WTC11 (cell line): ENCODE data around the gene BCL2L11. TPM values are rescaled to one million over a fixed set of nuclear protein-coding genes. Genes with fewer than 3 reads are reported as not detected.
A peak's percentile ranks its signal among the peaks of the same experiment; 100 is the strongest.

Experiments
- ATAC-seq: fragments of 200-7000 bp; cut with Tn5 transposase; 2 replicates; pipeline ENCODE4 v1.10.0; 2021; ENCODE audit warnings: mild to moderate bottlenecking, moderate library complexity
- CTCF ChIA-PET: fragments of 300-600 bp; sonication (Branson Sonifier 250); formaldehyde crosslinking; loops from one replicate; lab custom pipeline; 2021; ENCODE audit warnings: antibody characterized with exemption; lab: Charles Lee
- POLR2A ChIA-PET: fragments of 350-600 bp; sonication (Branson Sonifier 250); formaldehyde crosslinking; loops from one replicate; lab custom pipeline; 2021; ENCODE audit warnings: antibody characterized with exemption; lab: Charles Lee
- DNase-seq: peaks from one replicate; pipeline ENCODE4 v3.0.0; 2021; ENCODE audit warnings: low spot score
- H3K27ac Mint-ChIP-seq: 2 replicates; pipeline ENCODE4 v1.8.0; 2021; ENCODE audit warnings: mixed read lengths
- H3K27me3 Mint-ChIP-seq: 2 replicates; pipeline ENCODE4 v1.8.0; 2021; ENCODE audit warnings: low read depth, mild to moderate bottlenecking, moderate library complexity, mixed read lengths
- H3K36me3 Mint-ChIP-seq: 2 replicates; pipeline ENCODE4 v1.8.0; 2021; ENCODE audit warnings: mixed read lengths
- H3K4me1 Mint-ChIP-seq: 2 replicates; pipeline ENCODE4 v1.8.0; 2022; ENCODE audit warnings: mixed read lengths
- H3K4me3 Mint-ChIP-seq: 2 replicates; pipeline ENCODE4 v1.8.0; 2021; ENCODE audit warnings: mild to moderate bottlenecking, moderate library complexity, mixed read lengths
- H3K9me3 Mint-ChIP-seq: 2 replicates; pipeline ENCODE4 v1.8.0; 2021; ENCODE audit warnings: mixed read lengths
- ATF1 ChIP-seq: sonication (generic); formaldehyde crosslinking; IDR thresholded peaks from 2 replicates; pipeline ENCODE4 v1.8.1; 2023; ENCODE audit warnings: mild to moderate bottlenecking, moderate library complexity, missing genetic modification reagents
- ATF3 ChIP-seq: sonication (generic); formaldehyde crosslinking; conservative IDR thresholded peaks from 2 replicates; pipeline ENCODE4 v1.8.1; 2022; ENCODE audit warnings: mild to moderate bottlenecking, missing genetic modification reagents
- ELF4 ChIP-seq: sonication (generic); formaldehyde crosslinking; IDR thresholded peaks from 2 replicates; pipeline ENCODE4 v1.8.1; 2022; ENCODE audit warnings: low read depth, mild to moderate bottlenecking, moderate library complexity, missing genetic modification reagents
- ETV6 ChIP-seq: sonication (generic); formaldehyde crosslinking; IDR thresholded peaks from 2 replicates; pipeline ENCODE4 v1.8.1; 2022; ENCODE audit warnings: mild to moderate bottlenecking, missing genetic modification reagents
- GRHL2 ChIP-seq: fragments of 250-450 bp; sonication (Bioruptor Pico); IDR thresholded peaks from 2 replicates; pipeline ENCODE4 v1.8.0; 2022; ENCODE audit warnings: mild to moderate bottlenecking, moderate library complexity; ENCODE audit not compliant: insufficient replicate concordance, severe bottlenecking
- HMGXB4 ChIP-seq: sonication (generic); formaldehyde crosslinking; IDR thresholded peaks from 2 replicates; pipeline ENCODE4 v1.8.1; 2023; ENCODE audit warnings: mild to moderate bottlenecking, moderate library complexity, missing genetic modification reagents
- JUN ChIP-seq: sonication (generic); formaldehyde crosslinking; IDR thresholded peaks from 2 replicates; pipeline ENCODE4 v1.8.0; 2023; ENCODE audit warnings: mild to moderate bottlenecking, missing genetic modification reagents
- KAT7 ChIP-seq: sonication (generic); formaldehyde crosslinking; IDR thresholded peaks from 2 replicates; pipeline ENCODE4 v1.8.1; 2023; ENCODE audit warnings: missing genetic modification reagents, mild to moderate bottlenecking, borderline replicate concordance
- MLX ChIP-seq: sonication (generic); formaldehyde crosslinking; IDR thresholded peaks from 2 replicates; pipeline ENCODE4 v1.8.1; 2023; ENCODE audit warnings: mild to moderate bottlenecking, missing genetic modification reagents, moderate library complexity
- NFE2L1 ChIP-seq: sonication (generic); formaldehyde crosslinking; IDR thresholded peaks from 2 replicates; pipeline ENCODE4 v1.8.1; 2023; ENCODE audit warnings: missing genetic modification reagents
- NFYB ChIP-seq: sonication (generic); formaldehyde crosslinking; conservative IDR thresholded peaks from 2 replicates; pipeline ENCODE4 v1.8.0; 2022; ENCODE audit warnings: low read depth, missing genetic modification reagents
- NR1H2 ChIP-seq: sonication (generic); formaldehyde crosslinking; IDR thresholded peaks from 2 replicates; pipeline ENCODE4 v1.9.0; 2021; ENCODE audit warnings: mild to moderate bottlenecking, moderate library complexity, missing genetic modification reagents
- OVOL2 ChIP-seq: fragments of 250-450 bp; sonication (Bioruptor Pico); IDR thresholded peaks from 2 replicates; pipeline ENCODE4 v1.9.0; 2021; ENCODE audit warnings: mild to moderate bottlenecking, borderline replicate concordance
- PRRX2 ChIP-seq: fragments of 250-450 bp; sonication (Bioruptor Pico); IDR thresholded peaks from 2 replicates; pipeline ENCODE4 v1.8.0; 2021; ENCODE audit warnings: mild to moderate bottlenecking
- RORB ChIP-seq: fragments of 250-450 bp; sonication (Bioruptor Pico); IDR thresholded peaks from 2 replicates; pipeline ENCODE4 v1.9.0; 2021; ENCODE audit warnings: mild to moderate bottlenecking
- ZBTB43 ChIP-seq: sonication (generic); formaldehyde crosslinking; IDR thresholded peaks from 2 replicates; pipeline ENCODE4 v1.8.1; 2023; ENCODE audit warnings: mild to moderate bottlenecking, missing genetic modification reagents
- ZNF232 ChIP-seq: sonication (generic); formaldehyde crosslinking; IDR thresholded peaks from 2 replicates; pipeline ENCODE4 v1.8.0; 2022; ENCODE audit warnings: mild to moderate bottlenecking, missing genetic modification reagents
- ZNF281 ChIP-seq: sonication (generic); formaldehyde crosslinking; IDR thresholded peaks from 2 replicates; pipeline ENCODE4 v1.8.0; 2023; ENCODE audit warnings: mild to moderate bottlenecking, missing genetic modification reagents
- ZSCAN18 ChIP-seq: fragments of 250-450 bp; sonication (Bioruptor Pico); IDR thresholded peaks from 2 replicates; pipeline ENCODE4 v2.1.2; 2022; ENCODE audit warnings: mild to moderate bottlenecking, moderate library complexity
- total RNA-seq: library from RNA; stranded (reverse); gene quantifications from 3 replicates; pipeline ENCODE4 v1.2.3, GENCODE V29; 2021

Gene BCL2L11
- total RNA-seq, 1 experiment from 2014 or later: 19.3 TPM

GRCh38 chr2:111120253-111121027, at the start of gene BCL2L11 (continued):
- TF ChIP-seq ELF4 (CRISPR knock-in tag) (peak; percentile 47; the same call in 1 of the 2 replicates), ZNF281 (CRISPR knock-in tag) (peak; percentile 76; the same call in 1 of the 2 replicates), HMGXB4 (peak; percentile 93), NFYB (CRISPR knock-in tag) (0 out of 2 replicates have a peak, but pooled peaks have one; percentile 27), ETV6 (CRISPR knock-in tag) (peak; percentile 55)

- ChIA-PET POLR2A (no interaction called here), CTCF (interaction anchor here (0.6 kb wide), 1 partner anchor 23 kb away, joined by 3 read pairs; no protein-coding TSS in a partner anchor)
- no peak for DNase-seq
- no peak for ATAC-seq
- TF ChIP-seq JUN (CRISPR knock-in tag) (no peak), ZNF232 (CRISPR knock-in tag) (no peak), MLX (CRISPR knock-in tag) (no peak), NR1H2 (CRISPR knock-in tag) (no peak), ZBTB43 (CRISPR knock-in tag) (no peak), OVOL2 (CRISPR knock-in tag) (no peak), ATF1 (CRISPR knock-in tag) (no peak), ELF4 (CRISPR knock-in tag) (no peak), PRRX2 (CRISPR knock-in tag) (no peak), GRHL2 (CRISPR knock-in tag) (no peak), RORB (CRISPR knock-in tag) (no peak), ZSCAN18 (no peak), ATF3 (CRISPR knock-in tag) (no peak), ZNF281 (CRISPR knock-in tag) (no peak), KAT7 (CRISPR knock-in tag) (no peak), NFE2L1 (CRISPR knock-in tag) (no peak)
- Mint-ChIP-seq H3K27ac (no peak overlapping the region), H3K27me3 (0 out of 2 replicates have a peak, but pooled peaks cover 2% of the 10 kb centered on the region), H3K4me3 (no peak overlapping the region), H3K36me3 (peaks cover 23% of the 10 kb centered on the region), H3K9me3 (peaks cover 43% of the 10 kb centered on the region), H3K4me1 (peaks cover 22% of the 10 kb centered on the region)
These were observed 49.0 kb upstream of the BCL2L11 start for GRCh38 chr2:111071600-111072171.
